ENCODE measurements around the gene PSD2. TPM values are rescaled to one million over a fixed set of nuclear protein-coding genes. Genes with fewer than 3 reads are reported as not detected.
A peak's percentile ranks its signal among the peaks of the same experiment; 100 is the strongest.

Gene PSD2
- 0.07 TPM in 1 of 2 replicates, not detected in the other for polyA plus RNA-seq (2014; cell fraction: cytosol; rRNA removed)
- polyA plus RNA-seq (2014; cell fraction: nucleus; rRNA removed) = 0.06 and 1.4 TPM in 2 replicates

GRCh38 chr5:139795074-139796001 lies at the start of gene PSD2:
TSS of gene PSD2 (plus strand) at chr5:139795808. CDS start at chr5:139809441, 13,633 bp downstream.
- DNase-seq (ENCODE audit: low spot score) = peak; percentile 38

GRCh38 chr5:139746691-139747582 lies 48.7 kb upstream of the PSD2 start:
- DNase-seq (ENCODE audit: low spot score) = no peak

GRCh38 chr5:139747583-139748504 lies 47.8 kb upstream of the PSD2 start:
- DNase-seq (ENCODE audit: low spot score) = no peak

- no peak for DNase-seq (ENCODE audit: low spot score)
Observed at GRCh38 chr5:139748505-139748826, 47.1 kb upstream of the PSD2 start.

GRCh38 chr5:139749242-139749641 lies 46.4 kb upstream of the PSD2 start:
- DNase-seq (ENCODE audit: low spot score) = no peak

- no peak for DNase-seq (ENCODE audit: low spot score)
Observed at GRCh38 chr5:139751236-139751635, 44.4 kb upstream of the PSD2 start.

GRCh38 chr5:139752506-139753473 lies 42.8 kb upstream of the PSD2 start:
- DNase-seq (ENCODE audit: low spot score) = no peak

GRCh38 chr5:139755892-139756671 lies 39.5 kb upstream of the PSD2 start:
- no peak for DNase-seq (ENCODE audit: low spot score)

- no peak for DNase-seq (ENCODE audit: low spot score)
Observed at GRCh38 chr5:139756971-139757370, 38.6 kb upstream of the PSD2 start.

- no peak for DNase-seq (ENCODE audit: low spot score)
Observed at GRCh38 chr5:139757727-139758509, 37.7 kb upstream of the PSD2 start.

GRCh38 chr5:139758510-139759075 lies 37.0 kb upstream of the PSD2 start:
- no peak for DNase-seq (ENCODE audit: low spot score)

- DNase-seq (ENCODE audit: low spot score) = peak; percentile 46
Observed at GRCh38 chr5:139759219-139759721, 36.3 kb upstream of the PSD2 start.

- DNase-seq (ENCODE audit: low spot score) = no peak
Observed at GRCh38 chr5:139760066-139761056, 35.2 kb upstream of the PSD2 start.

GRCh38 chr5:139761057-139761450 lies 34.6 kb upstream of the PSD2 start:
- no peak for DNase-seq (ENCODE audit: low spot score)

- no peak for DNase-seq (ENCODE audit: low spot score)
Observed at GRCh38 chr5:139761501-139761900, 34.1 kb upstream of the PSD2 start.

GRCh38 chr5:139762615-139763170 lies 32.9 kb upstream of the PSD2 start:
- no peak for DNase-seq (ENCODE audit: low spot score)

Measured in SK-N-DZ (cell line).